Stromal cell of bone marrow (primary cell): ENCODE data around the gene C3orf33.
"Not testable (repeated sequence)": the region's sequence is repeated elsewhere in the genome, so short reads cannot be mapped to it uniquely, and the experiment has no call there.

ENCODE experiments used
- DNase-seq: peaks from one replicate; pipeline ENCODE4 v3.0.0-alpha.2; 2012; ENCODE audit warnings: low read depth

The C3orf33 gene, protein sequence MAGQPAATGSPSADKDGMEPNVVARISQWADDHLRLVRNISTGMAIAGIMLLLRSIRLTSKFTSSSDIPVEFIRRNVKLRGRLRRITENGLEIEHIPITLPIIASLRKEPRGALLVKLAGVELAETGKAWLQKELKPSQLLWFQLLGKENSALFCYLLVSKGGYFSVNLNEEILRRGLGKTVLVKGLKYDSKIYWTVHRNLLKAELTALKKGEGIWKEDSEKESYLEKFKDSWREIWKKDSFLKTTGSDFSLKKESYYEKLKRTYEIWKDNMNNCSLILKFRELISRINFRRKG

DNA sequence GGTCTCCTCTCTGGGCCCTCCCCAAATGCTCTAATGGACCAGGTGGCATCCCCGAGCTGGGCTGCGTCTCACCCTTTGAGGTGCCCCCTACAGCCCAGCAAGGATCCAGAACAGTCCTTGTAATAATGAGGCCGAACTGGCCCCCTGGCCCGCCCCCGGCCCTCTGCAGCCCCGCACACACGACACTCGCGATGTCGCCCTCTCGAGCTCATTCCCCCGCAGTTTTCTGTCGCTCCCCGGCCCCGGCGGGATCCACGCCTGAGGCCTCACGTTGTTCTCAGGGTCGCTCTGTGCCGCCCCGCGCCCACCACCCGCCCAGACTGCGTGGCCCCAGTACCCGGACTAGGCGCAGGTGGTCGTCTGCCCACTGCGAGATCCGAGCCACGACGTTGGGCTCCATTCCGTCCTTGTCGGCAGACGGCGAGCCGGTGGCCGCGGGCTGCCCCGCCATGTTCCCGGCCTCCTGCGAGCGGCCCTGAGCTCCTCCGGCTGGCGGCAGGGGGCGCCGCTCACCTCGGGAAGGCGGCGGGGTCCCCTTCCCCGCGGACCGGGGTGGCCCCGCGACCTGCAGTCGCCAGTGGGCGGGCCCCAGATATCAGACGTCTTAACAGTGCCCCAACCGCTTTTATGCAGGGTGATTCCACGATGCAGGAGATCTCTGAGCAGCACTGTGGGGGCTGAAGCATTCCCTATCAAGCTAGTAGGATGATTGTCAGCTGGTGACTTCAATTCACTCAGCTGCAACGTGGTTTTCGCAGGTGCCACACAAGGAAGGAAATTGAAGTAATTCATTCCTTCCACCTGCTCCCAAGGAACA is at the start of gene C3orf33:
Gene C3orf33 (minus strand): TSS at position 477 of the 817 bp plus-strand sequence. CDS start 26 bp downstream, at position 451.
- peak; percentile 23 for DNase-seq

DNA sequence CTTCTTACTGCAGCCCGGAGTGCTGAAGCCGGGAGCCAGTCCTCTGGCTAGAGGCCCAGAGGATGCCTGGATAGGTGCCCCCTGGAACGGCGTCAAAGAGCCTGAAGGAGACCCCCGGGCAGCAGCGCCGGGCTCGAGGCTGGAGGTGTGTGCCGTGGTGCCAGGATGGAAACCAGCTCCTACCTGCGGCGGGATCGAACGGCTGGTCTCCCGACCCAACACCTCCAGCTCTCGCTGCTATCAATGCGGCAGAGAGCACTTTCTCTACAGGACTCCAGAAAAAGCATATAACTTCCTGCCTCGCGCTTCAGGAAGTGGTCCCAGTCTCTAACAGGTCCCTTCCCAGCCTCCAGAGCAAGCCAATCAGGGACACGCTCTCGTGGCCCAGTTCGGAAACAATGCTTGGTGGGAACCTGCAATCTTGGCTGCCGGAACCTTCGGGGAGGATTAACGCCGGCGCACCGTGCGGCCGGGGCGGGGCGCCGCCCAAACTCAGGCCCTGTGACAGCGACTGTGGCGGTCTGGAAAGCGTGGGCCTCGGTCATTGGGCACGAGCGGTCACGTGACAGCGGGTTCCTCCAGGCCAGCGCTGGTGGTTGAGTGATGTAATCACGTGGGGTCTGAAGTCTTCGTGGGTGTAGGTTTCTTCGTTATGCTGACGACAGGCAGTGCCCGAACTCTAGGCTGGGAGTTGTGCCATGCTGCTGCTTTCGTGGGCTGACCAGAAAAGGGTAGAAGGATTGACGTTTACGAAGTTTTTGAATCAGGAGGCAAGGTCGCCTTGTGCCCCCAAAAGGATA is 48.3 kb upstream of the C3orf33 start, which contains the start of gene SLC33A1:
Gene SLC33A1 (minus strand): TSS at position 287 of the 800 bp plus-strand sequence. CDS start 430 bp downstream, outside the sequence.
- peak; percentile 99 for DNase-seq

DNA sequence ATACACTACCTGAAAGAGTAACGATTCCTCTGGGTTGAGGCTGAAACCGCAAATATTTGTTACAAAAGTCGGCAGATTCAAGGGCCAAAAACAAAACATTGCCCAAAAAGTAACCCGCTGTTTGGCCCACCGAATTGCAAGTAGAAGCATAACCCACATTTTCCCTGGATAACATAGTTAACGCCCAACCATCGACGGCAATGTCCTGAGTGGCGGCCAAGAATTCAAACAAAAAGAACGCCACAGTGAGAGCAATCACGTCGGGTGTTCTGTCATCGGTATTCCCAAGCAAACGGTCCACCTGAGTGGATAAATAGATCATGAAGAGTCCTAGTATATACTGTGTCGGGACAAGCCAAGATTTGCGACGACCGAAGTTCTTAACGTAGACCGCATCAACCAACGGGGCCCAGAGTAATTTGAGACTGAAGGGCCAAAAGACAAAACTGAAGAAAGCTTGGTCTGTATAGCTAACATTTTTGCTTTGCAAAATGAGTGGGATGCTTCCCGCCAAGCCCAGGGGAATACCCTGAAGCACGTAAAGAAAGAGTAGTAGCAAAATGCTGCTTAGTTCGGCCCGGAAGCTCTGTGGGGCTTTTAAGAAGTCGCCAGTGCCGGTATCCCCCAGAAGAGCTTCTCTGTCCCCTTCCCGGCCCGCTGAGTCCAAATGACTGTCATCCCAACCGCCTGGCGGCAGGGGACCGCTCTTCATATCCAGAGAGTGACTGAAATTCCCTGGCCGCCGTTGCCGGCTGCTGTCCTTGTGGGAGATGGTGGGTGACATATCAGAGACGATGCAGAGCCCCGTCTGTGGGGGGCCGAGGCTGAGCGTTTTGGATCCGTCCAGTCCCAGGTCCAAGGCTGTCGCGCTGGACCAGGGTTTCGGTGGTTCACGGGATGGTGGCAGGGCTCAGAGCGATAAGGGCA is 47.4 kb upstream of the C3orf33 start:
- no peak for DNase-seq

DNA sequence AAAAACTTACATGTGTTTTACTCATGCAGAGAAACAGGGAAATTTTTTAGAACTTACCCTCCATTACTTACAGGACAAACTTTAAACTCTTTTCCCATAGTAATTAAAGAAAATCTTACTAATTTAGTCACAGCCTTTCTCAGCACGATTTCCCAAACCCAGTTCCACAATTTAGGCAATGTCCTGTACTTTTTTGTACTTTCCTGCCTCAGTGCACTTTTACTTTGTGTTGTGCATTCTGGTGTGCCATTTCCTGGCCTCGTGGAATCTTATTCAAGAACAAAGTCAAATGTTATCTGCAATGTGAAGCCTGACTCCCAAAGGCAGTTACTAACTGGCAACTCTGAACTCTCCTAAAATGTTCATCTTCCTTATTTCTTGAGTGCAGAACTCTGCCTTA is 46.3 kb upstream of the C3orf33 start:
- DNase-seq = no peak

DNA sequence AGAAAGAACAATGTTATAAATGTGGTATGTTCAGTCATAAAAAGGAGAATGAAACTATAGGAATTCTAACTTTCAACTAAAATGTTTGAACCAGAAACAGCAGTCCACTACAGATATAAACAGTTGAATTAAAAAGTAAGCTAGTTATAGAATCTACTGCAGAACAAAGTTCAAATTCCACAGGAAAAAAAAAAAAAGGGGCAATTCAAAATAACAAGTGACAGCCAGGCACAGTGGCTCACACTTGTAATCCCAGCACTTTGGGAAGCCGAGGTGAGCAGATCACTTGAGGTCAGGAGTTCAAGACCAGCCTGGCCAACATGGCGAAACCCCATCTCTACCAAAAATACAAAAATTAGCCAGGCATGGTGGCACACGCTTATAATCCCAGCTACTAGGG is 43.3 kb upstream of the C3orf33 start:
- DNase-seq = not testable (repeated sequence)

DNA sequence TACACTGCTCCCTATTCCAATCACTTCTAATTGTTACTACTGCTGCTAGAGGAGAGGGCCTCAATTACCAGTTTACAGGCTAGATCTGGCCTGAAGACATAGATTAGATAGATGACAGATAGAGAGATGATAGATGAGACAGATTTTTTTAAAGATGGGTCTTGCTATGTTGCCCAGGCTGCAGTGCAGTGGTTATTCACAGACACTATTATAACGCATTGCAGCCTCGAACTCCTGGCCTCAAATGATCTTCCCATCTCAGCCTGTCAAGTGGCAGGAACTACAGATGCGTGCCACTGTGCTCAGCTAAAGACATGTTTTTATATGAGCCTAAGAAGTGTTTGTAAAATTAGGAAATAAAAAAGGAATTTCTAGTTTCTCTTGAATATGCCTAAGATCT is 41.9 kb upstream of the C3orf33 start:
- no peak for DNase-seq

DNA sequence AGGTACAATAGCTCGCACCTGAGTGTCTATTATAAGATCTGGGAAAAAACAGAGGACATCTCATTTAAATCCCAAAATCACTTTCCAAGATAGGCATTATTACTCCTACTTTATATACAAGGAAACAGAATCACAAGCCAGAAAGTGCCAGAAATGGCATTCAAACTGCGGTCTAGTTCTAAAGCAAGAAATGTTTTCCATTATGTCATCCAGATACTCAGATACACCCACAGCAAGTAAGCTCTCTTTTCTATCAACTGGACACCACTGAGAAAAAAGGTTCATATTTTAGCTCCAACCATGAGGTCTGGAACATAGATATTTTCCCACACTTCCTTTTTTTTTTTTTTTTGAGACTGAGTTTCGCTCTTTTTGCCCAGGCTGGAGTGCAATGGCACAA is 40.0 kb upstream of the C3orf33 start:
- DNase-seq = no peak

DNA sequence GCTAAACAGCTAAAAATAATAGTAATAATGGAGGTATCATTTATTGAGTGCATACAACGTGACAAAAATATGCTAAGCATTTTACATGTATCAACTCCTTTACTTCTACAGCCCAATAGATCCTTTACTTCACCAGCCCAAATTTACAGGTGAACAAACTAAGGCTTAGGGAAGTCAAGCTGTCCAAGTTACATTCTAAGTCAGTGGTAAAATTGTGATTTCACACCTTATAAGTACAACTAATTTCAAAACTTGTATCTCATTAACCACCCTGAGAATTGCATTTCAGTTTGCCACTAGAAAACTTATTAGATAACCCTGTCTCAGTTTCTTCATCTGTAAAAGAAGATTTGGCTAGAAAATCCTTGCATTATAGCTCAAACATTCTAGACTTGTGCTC is 37.5 kb upstream of the C3orf33 start:
- no peak for DNase-seq

DNA sequence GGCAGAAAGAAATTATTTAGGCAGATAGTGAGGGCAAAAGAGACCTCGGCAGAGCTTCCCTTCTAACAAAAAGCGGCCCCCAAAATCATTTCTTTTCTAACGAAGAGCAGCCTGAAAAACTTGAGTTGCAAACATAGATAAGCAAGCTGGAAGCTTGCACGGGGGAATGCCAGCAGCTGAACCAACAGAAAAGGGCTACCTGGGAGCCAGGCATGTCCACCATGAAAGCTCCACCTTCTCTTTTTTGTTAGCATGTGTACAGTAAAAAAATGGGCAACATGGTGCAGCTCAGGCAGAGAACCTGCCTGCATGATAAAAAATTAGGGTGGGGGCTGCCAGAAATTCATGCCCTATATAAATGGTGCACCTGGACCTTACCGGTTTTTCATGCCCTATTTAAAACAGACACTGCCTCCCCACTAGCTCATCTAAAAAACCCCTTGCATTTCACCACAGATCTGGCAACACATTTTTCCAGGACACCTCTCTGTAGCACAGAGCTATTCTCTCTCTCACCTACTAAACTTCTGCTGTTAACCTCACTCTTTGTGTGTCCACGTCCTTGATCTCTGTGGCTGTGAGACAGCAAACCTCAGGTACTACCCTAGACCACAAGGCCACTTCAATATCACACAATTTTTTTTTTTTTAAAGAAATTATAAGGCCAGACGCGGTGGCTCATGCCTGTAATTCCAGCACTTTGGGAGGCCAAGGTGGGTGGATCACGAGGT is 29.4 kb upstream of the C3orf33 start:
- no peak for DNase-seq

DNA sequence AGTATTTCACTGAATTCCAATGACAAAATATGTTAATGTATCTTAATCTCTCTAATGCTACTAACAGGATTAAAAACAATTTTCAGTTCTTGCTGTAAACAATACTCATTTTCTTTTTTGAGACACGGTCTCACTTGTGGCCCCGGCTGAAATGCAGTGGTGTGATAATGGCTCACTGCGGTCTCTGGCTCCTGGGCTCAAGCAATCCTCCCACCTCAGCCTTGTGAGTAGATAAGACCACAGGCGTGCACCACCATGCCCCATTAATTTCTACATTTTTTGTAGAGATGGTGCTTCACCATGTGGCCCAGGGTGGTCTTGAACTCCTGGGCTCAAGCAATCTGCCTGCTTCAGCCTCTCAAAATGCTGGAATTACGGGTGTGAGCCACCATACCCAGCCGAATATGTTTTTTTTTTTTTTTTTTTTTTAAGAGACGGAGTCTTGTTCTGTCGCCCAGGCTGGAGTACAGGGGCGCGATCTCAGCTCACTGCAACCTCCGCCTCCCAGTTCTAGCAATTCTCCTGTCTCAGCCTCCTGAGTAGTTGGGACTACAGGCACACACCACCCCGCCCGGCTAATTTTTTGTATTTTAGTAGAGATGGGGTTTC is 22.5 kb upstream of the C3orf33 start:
- not testable (repeated sequence) for DNase-seq

DNA sequence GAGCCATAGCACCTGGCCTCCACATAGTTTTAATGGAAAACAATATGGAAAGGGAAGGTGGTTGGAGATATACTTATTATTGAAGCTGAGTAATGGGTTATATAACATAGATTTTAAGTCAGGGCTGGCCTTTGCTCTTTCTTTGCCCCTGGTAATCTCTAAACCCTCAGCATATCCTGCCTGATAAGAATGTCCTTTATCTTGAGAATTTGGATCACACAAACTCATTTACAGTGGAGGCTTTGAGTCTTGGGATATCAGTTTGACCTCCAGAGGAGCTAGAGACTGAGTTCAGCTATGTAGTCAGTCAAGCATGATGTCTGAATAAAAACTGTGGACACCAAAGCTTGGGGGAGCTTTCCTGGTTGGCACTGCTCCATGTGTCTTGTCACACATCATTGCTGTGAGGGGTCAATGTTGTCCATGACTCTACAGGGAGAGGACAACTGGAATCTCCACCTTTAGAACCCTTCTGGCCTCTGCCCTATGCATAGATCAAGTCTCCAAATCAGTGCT is 9.0 kb upstream of the C3orf33 start:
- DNase-seq = no peak

DNA sequence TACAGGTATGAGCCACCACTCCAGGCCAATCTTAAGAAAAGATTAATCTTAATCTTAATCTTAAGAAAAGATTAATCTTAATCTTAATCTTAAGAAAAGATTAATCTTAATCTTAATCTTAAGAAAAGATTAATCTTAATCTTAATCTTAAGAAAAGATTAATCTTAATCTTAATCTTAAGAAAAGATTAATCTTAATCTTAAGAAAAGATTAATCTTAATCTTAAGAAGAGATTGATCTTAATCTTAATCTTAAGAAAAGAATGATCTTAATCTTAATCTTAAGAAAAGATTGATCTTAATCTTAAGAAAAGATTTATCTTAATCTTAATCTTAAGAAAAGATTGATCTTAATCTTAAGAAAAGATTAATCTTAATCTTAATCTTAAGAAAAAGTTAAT is 7.1 kb upstream of the C3orf33 start:
- DNase-seq = not testable (repeated sequence)

DNA sequence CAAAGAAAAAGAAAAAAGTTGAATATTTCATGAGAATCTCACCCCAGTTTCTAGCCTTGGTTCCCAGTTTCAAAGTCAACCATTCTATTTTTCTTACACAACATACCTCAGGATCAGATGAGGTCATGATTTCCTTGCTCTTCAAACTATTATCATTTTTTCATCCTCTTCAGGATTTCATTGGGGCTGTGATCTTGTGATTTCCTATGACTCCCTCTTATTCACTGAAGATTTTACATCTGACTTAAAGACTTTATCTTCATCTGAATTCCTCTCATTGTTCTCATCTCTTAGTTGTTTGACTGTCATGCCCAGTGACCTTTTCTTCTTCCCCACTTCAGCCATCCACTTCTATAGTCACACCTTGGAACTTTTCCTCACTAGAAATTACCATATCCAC is 3.1 kb upstream of the C3orf33 start:
- no peak for DNase-seq

DNA sequence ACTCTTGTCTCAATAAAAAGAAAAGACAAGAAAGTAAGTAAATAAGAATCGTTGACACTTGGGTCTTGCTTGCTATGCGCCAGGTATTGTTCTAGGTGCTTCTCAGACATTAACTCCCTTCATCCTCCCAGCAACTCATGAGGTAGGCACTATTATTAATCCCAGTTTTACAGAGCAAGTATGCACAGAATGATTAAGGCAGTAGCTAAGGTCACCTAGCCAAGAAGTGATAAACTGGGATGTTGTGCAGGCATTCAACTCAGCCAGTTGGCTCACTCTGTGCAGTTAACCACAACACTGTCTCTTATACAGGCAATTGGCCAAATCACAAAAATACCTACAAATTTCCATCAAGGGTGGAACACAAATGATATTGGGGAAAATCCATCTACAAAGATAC is 1.7 kb upstream of the C3orf33 start:
- no peak for DNase-seq

DNA sequence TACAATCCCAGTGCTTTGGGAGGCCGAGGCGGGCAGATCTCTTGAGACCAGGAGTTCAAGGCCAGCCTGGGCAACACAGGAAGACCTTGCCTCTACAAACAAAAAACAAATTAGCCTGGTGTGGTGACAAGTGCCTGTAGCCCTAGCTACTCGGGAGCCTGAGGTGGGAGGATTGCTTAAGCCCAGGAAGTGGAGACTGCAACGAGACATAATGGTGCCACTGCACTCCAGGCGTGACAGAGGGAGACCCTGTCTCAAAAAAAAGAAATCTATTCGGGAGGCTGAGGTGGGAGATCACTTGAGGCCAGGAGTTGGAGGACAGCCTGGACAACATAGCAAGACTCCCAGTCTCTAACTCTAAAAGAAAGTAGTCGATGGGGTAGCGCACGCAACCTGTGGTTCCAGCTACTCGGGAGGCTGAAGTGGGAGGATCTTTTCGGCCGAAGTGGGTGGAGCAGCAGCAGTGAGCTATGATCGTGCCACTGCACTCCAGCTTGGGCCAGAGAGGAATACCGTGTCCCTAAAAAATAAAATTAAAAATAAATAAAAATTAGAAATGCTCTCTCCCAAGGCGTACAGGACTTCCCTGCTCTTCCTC is 775 bp downstream of the C3orf33 start:
- peak; percentile 4 for DNase-seq

DNA sequence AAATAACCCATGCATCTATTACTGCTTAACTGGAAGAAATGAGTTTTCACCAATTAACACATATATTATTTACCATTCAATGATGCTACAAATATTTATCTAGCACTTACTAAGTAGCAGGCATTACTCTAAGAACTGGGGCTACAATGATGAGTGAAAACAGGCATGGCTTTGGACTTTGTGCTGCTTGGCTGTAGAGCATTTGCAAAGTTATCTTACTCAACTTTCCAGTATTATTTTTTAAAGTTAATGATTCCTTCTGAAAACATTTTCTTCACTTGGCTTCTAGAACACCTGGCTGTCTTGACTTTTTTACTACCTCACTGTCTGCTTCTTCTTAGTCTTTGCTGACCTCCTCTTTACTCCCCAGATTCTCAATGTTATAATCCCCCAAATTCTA is 1.8 kb downstream of the C3orf33 start:
- DNase-seq = no peak

DNA sequence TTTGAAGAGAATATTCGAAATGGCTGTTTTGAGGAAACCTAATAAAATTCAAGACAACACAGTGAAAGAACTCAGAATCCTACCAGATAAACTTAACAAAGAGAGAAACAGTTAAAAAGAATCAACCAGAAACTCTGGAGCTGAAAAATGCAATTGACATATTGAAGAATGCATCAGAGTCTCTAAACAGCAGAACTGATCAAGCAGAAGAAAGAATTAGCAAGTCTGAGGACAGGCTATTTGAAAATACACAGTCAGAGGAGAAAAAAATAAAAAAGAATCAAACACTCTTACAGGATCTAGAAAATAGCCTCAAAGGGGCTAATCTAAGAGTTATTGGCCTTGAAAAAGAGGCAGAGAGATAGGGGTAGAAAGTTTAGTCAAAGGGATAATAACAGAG is 13.5 kb downstream of the C3orf33 start:
- no peak for DNase-seq

DNA sequence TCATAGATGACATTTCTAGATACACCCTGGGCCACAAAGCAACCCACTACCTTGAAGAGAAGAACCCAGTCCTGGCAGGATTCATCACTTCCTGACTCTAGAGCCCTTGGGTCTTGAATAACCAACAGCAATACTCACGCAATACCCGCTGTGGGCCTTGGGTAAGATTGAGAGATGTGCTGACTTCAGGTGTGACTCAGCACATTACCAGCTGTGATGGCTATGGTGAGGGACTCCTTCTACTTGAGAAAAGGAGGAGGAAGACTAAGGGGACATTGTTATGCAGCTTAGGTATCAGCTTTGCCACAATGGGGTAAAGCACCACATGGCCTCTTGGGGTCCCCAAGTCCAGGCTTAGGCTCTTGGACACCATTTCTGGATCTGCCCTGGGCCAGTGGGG is 14.9 kb downstream of the C3orf33 start:
- DNase-seq = no peak

DNA sequence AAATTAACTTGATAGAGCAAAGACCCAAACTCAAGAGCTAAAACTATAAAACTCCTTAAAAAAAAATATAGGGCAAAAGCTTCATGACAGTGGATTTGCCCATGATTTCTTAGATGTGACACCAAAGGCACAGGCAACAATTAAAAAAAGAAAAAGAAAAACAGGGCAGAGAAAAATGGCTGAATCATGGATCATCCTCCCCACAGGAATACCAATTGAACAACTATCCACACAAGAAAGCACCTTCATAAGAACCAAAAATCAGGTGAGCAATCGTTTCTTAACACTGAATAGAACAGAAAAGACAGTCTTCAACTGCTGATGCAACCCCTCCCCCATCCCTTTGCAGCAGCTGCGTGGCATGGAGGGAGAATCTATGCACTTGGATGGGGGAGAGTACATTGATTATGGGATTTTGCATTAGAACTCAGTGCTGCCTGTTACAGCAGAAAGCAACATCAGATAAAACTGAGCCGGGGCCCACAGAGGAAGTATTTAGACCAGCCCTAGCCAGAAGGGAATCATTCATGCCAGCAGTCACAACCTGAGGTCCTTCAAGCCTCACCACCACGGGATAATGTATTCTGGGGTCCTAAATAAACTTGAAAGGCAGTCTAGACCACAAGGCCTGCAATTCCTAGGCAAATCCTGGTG is 15.7 kb downstream of the C3orf33 start:
- no peak for DNase-seq
